Activated CD8-positive, alpha-beta memory T cell treated with anti-CD3 and anti-CD28 coated beads, Interleukin-2, amount 50 U/mL, for 24 hours (primary cell): Measurements from ENCODE around the gene IRF2BP2.

Source experiments
- DNase-seq: peaks from one replicate; pipeline ENCODE4 v3.0.0-alpha.2; 2020; ENCODE audit errors: extremely low read depth

IRF2BP2 gene

DNA sequence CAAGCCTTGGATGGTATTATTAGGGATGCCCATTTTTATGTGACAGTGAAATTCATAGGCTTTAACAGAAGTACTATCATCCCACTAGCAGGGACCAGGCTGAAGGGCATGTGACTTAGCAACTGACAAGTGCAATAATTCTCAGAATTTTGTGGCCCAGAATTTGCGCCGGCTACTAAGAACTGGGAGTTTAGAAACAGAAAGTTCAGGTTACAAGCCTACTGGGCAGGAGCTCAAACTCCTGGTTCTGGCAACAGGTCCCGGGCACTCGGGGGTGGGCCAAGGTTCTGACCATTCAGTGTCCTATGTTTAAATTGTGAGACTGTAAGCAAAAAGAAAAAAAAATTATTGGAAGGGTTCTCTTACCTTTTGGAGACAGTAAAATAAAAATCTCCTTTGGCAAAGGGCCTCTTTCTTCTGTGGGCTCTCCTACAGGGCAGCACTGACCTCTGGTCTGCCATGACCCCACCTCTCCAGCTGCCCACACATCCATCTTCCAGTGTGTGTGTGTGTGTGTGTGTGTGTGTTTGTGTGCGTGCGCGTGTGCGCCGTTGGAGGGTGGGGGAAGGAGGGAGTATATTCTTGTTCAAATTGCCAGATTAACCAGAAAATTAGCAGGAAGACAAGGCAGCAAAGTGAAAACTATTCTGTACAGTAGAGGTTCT lies 26.1 kb downstream of the IRF2BP2 start:
- DNase-seq = no peak

DNA sequence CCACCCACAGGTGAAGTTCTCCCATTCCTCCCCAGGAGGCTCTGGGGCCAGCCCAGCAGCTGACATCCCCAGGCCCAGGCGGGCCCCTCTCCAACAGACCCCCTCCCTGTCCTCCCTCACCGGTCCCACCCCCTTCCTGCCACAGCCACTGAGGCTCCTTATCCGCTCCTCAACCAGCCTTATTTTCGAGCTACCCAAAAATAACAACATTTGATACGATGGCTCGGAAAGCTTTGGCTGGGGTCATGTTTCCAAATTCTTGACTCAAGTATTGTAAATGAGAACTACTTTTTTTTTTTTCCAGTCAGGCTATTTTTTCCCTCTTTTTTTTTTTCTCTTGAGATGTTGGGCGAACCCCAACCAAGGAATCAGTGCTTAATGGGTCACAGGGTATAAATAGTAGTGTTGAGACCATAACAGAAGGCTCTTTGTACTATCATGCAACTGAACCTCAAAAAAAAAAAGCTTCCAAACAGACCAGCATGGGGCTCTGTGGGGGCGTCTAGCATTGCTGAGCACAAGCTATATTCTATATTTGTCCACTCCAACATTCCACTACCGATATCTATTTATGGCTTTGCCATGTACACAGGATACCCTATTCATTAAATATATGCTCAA lies 27.2 kb downstream of the IRF2BP2 start:
- no peak for DNase-seq

DNA sequence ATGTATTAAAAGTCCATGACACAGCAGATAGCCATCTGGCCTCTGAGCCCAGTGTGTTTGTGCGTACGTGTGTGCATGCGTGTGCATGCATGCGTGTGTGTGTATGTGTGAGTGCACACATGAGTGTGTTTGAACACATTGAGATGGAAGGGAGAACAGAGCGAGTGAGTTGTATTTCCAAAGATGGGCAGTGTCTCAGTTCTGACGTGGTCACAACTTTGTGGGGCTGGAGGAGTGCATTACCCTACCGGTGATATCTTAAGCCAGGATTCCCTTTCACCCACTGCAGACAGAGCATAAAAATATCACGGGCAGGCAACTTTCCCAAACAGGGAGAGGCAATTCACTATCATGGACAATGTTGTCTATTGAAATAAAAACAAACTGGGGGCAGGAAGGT lies 27.8 kb downstream of the IRF2BP2 start:
- no peak for DNase-seq

DNA sequence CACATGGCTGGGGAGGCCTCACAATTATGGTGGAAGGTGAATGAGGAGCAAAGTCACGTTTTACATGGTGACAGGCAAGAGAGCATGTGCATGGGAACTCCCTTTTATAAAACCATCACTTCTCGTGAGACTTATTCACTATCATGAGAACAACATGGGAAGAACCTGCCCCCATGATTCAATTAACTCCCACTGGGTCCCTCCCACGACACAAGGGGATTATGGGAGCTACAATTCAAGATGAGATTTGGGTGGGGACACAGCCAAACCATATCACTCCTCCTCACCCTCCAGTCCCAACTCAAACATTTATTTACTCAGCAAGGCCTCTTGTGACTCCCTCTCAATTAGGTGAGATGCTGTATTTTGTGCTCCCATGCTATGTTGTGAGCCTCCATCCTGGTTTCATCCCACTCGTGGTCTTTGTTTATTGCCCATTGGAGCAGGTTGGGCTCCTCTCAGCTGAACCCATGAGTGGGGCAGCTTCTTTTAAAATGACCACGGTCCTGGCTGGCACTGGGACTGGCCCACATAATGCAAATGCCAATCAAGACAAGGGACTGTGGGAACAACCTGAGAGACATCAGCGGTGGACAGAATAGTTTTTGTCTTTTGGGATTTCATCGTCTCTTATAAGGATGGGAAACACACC lies 28.8 kb downstream of the IRF2BP2 start:
- no peak for DNase-seq

DNA sequence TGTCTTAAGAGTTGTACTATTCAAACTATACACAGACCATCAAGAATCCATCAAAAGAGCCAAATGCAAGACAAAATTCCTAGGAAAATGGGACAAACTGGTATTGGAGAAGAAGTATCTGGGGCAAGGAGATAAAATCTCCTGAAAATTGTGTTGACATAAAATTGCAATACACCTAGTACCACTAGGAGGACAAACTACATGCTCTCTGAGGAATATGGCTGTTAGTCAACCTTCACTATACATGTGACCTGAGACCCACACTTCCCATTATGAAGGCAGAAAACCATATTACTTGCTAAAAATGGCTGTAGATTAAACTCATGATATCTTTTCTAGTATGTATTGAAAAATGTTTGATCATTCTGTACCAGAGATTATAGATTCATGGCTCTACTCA lies 30.0 kb downstream of the IRF2BP2 start:
- DNase-seq = no peak

DNA sequence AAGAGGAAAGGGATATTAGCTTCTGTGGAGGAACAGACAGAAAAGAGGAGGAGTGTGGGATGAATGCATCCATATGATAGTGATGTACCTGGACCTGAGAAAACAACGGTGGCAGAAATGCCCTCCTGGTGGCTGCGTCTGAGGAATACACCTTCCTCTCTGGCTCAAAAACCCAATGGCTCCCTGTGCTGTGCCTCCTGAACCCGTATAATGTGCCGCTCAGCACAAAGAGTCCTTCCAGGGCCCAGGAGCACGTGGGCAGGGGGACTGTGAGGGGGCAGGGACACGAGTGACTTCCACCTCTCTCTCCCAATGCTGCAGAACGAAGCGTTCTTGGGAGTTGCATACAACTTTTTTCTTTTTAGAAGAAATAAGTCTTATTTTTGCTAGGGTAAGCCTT lies 31.2 kb downstream of the IRF2BP2 start:
- no peak for DNase-seq

DNA sequence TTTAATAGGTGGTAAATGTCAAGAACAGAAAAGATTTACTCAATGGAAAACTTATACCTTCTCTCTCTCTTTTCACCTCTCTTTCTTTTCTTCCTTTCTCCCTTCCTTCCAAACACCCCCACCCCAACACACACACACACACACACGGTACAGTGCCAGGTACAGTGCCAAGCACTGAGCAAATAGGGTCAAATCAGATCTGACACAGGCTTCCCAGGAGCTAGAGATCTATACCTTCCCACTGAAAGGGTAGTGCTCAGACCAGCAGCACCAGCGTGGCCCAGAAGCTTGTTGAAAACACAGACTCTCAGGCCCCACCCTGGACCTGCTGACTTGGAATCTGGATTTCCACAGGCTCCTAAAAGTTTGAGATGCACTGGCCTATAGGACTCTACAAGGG lies 31.9 kb downstream of the IRF2BP2 start:
- DNase-seq = no peak

DNA sequence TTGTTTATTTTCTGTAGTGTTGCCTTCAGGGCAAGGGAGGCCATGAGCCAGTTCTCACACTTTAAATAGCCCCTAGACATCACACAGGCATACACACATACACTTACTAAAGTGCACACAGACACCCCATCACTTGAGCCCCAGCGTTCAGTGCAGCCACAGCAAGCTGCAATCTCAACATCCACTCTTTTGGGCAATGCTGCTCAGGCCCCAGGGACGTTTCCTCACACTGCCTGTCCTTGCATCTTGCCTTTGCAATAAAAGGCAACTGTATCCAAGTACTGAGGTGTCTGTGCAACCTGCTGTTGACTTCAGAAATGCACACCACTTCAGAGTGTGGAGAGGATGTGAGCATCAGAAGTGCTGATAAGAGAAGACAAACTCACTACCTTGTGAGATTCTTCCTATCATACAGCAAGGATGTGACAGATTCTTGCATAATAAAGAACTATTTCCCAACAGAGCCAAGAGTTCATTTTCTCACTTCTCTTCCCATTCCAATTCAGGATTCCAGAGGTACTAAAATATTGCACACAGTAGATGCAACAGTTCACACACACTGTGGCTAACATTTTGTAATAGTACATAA lies 36.2 kb downstream of the IRF2BP2 start:
- DNase-seq = no peak

DNA sequence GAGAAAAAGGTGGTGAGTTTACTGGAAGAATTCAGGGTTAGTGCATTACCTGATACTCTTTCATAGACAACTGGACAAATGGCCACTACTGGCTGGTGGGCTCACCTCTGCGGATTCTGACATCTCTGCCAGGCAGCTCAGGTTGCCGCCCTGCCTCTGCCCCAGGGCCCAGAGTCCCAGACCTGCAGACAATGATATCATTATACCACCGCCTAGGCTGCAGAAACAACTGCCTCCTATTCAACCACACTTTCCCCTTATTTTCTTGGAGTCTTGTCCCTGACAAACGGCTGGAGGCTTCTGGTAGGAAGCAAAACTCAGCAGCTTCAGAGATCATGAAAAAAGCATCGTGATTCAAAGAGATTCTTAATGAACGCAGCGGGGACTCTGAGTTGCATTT lies 37.0 kb downstream of the IRF2BP2 start:
- DNase-seq = no peak

DNA sequence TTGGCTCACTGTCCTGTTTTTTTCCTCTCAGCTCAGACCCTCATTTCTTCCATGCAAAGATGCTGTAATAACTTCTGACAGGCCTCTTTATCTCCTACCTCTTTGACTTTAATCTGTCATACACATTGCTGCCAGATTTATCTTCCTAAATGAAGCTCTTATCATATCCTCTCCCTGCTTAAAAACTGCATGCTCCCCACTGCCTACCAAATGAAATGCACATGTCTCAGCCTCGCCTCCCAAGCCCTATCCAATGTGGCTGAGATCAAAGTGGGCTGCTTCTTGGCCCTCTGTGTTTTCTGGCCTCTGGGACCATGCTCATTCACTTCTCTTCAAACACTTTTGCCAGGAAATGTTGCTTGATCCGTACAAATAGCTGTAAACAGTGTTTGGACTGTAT lies 38.3 kb downstream of the IRF2BP2 start:
- no peak for DNase-seq

DNA sequence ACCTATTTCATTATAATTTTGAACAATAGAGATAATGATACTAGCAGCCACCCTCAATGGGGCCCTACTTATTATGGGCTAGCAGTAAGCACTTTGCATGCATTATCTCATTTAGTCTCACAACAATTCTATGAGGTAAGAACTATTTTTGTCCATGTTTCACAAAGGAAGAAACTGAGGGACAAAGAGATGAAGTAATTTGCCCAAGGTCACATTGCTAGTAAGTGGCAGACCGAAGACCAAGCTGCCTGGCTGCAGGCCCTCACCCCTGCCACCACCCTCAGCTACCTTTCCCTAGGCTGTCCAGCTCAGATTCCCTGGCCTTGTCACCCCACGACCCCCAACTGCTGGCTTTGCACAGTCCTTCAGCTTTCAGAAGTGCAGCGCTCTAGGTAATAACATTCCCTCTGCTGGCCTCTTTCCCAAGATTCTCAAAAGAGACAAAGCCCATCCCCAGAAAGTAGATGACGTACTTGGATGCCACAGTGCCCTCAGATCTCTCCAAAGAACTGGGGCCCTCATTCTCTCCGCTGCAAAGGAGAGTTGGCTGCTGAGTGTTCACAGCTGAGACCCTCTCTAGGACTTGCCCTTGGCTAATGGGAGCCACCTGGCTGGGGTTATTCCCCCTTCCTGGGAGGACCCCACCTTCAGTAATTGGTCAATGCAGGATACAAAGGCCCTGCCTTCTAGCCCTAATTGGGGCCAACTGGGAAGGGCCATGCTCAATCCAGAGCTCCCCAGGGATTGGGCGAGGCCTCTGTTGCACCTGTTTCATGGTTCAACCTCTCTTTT lies 39.5 kb downstream of the IRF2BP2 start:
- DNase-seq = no peak

DNA sequence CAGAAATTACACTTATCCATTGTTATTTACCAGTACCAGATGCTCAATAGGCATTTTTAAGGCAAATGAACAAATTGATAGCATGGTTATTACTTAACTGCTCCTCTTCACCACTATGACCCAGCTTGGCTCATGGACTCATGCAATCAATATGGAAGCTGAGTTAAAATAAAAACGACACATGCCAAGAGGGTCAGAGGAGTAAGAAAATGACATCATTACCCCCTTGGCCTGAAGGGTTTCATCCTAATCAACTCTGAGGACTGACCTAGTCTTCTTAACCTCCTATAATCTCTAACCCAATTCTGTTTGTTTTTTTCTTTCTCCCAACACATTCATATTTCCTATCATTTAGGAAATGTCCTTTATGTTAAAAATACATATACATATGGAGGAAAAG lies 41.6 kb downstream of the IRF2BP2 start:
- no peak for DNase-seq

DNA sequence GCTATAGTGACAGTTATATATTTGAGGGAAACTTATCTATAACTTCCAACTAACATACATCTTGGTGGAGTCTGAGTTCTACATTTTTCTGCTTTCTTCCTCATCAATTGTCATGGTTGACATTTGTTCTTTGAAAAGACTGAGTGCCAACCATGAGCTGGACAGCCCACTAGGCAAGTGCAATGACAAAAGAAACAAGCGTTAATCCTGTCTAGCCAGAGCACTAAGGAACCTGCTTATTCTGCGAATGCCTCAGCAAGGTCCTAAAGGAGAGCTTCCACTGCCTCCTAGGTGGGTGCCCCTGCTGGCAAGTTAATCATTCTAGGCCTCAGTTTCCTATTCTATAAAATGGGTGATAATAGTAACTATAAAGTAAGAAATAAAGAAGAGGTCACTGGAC lies 44.8 kb downstream of the IRF2BP2 start:
- no peak for DNase-seq

DNA sequence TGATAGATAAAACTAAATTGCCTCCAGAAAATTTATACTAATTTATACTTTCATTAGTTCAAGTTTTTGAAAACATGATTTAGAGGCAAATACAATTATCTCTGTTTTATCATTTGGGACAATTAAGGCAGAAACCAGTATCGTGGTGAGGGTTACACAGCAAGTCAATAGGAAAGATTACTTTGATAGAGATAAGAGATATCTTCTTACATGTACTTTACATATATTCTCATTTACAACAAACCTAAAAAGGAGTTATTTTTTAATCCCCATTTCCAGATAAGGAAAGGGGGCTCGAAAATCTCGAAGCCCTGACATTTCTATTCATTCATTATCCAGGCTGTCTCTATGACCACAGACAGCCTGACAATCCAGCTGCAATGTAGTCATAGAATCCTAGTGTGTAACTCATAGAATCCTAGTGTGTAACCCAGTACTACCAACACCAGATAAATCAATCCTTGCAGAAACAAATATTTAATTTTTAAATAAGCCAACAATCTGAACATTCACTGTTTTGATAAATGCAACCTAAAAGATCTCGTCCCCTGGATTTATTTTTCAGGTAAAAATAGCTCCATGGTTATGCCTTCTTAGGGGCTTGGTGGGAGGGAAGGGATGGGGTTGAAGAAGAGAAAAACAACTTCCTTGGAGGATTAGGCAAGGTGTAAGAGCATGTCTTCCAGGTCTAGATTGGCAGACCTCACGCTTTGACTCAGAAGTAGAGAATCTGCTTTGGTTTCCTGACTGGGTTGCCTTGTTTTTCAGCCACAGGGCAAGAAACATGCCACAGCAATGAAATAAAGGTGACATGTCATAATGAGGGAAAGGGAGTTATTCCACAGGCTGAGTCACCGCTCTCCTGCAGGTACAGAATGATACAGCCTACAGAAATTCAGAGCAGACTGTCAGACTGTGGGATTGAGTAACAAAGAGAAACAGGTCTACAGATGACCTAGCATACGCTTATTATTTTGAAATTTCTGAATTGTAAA lies 45.6 kb downstream of the IRF2BP2 start:
- no peak for DNase-seq

DNA sequence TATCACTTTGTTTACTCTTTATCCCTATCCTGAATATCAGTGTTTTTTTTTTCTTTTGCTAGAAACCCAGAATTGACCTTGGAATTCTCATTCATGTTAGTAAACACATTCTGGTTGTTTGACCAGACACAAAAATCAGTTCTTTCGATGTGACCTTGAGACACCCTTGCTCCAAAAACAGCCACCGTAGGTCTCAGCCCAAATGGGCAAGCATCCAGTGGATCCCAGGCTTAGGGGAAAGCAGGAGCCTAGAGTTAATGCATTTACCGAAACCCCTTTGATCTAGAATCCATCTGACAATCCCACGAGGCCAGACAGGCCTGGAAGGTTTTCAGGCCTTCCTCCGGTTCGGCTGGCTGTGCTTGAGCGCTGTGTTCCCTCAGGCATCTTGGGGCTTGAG lies 47.6 kb downstream of the IRF2BP2 start:
- no peak for DNase-seq

DNA sequence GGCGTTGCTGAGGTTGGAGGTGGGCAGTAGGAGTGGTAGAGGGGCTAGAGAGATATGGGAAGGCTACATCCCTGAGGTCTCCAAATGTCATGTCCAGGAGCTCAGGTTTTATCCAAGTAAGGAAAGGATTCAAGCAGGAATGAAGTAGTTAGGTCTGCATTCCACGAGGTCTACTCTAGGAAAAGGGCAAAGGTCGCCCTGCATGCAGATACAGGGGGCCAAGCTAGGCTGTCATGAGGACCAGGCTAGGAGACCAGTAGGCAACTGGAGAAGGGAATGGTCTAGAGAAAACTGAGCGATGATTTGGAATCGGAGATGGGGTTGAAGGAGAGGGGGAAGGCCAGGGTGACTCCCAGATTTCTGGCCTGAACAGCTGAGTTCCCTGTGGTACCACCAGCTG lies 48.7 kb downstream of the IRF2BP2 start:
- no peak for DNase-seq

DNA sequence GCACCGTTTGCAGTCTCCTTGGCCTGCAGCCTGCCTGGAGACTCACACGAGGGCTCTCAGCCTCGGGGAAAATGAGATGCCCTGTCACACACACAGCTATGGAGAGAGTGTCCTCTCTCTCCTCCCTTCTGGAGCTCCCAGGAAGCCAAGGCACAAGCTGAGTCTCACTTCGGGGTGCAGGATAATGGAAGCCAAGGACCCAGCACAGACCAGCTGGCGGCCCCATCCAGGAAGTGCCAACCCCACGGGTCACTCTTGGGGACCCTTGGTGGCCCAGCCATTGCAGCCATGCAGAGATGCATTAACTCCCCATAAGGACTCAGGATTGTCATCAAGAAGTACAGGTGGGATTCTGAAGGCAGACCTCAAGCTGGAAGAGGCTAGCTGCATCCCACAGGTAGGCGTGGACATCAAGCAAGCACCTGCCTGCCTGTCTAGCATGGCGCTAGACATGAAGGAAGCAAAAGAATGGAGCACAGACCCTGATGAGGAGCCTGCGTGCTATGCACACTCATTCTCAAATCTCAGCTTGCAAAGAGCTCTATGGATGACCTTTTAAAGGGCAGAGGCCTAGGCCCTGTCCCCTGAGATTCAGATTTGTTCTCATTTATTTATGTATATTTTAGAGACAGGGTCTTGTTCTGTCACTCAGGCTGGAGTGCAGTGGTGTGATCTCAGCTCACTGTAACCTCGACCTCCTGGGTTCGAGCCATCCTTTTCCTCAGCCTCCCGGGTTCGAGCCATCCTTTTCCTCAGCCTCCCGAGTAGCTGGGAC lies 49.9 kb downstream of the IRF2BP2 start:
- DNase-seq = no peak

DNA sequence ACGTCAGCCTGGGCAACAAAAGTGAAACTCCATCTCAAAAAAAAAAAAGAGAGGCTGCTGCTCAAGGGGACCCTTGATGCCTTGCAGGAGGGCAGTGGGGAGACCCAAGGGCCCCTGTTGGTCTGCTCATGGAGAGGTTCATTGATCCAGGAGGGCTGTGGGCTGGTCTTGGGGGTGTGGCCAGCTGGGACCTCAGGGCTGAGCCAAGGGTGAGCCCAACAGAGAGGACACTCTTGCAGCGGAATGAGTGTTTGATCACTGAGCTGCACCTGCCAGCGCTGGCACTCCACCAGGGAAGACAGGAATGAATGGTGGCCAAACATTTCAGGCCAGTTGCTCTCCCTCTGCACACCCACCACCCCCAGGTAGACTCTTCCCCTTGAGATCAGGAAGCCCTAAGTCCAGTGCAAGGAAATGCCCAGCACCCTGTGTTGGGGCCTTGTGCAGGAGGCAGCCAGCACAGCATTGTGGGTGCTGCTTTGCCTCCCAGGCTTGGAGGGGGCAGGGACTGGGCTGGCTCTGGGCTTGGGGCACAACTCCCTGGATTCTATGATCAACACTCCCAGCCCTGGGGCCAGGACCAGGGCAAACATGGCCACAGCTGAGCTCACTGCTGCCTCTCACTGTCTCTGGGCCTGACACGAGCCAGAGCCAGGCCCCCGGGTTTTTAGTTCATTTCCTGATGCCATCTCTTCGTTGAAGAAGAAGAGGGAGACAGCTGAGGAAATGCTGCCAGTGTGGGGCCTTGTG lies 50.7 kb downstream of the IRF2BP2 start:
- no peak for DNase-seq

DNA sequence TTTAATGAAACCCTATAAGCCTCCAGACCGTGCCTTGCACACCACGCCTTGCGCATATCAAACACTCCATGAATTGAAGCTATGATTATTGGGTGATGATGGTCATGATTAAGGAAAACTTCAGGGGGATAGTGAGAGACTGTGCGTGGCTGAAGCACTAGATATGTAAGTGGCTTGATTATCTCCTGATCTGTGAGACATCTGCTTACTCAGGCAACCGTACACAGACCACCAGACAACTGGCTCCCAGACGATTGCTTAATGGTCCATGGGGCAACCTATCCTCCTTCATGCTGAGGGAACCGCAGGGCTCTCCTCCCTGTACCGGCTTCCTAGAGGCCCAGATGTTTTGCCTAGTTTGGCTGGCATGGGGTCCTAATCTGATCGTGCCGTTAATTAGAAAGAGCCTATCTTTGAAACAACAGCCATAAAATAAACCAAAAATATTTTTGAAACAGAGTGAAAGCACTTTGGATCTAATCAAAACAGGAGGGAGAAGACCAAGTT lies 51.6 kb downstream of the IRF2BP2 start:
- no peak for DNase-seq
